ENCODE data around the gene LPIN1. TPM values are rescaled to one million over a fixed set of nuclear protein-coding genes. Genes with fewer than 3 reads are reported as not detected.
"Not testable (repeated sequence)": the region's sequence is repeated elsewhere in the genome, so short reads cannot be mapped to it uniquely, and the experiment has no call there.

Gene LPIN1
- total and polyA plus RNA-seq, 8 donors, result 16.4 to 47.2 (median 20.9) TPM

DNA sequence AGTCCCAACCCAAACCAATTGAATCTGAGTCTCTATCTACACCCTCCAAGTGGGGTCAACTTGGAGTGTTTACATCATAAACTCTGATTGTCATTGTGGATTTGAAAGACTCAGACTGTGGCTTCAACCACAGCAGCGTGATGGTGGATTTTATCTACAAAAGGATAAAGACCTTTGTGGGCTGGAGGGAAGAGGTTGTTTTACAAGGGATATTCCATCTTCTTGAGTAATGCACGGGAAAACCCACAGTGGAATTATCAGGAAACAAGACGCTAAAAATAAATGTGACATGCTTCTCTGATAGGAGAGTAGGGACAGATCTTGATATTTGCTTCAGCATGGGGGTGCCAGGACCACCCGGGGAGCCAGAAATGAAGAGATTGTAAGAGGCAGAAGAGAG, 93.5 kb downstream of the LPIN1 start:
- H3K9me3 ChIP-seq, result no peaks in the 10 kb centered on the region

DNA sequence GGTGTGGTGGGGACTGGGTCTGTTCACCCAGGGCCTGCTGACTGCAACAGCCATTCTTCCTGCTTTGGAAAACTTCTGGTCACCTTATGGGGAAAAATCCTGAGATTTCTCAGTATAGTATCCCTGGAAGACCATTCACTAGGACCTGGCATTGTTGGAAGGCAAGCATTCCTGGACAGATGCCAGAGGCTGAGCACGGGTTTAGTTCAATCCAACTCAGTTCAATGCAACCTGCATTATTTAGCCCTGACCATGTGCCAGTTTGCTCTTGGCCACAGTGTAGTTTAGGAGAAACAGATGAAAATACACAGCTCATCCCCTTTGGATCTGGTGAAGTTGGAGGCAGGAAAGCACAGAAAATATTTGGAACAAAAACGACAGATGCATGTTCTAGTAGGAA, 95.9 kb downstream of the LPIN1 start:
- no peaks in the 10 kb centered on the region for H3K4me1 ChIP-seq
- no peaks in the 10 kb centered on the region for H3K36me3 ChIP-seq
- no peak overlapping the region for H3K4me3 ChIP-seq
- TF ChIP-seq, protein P1, sequence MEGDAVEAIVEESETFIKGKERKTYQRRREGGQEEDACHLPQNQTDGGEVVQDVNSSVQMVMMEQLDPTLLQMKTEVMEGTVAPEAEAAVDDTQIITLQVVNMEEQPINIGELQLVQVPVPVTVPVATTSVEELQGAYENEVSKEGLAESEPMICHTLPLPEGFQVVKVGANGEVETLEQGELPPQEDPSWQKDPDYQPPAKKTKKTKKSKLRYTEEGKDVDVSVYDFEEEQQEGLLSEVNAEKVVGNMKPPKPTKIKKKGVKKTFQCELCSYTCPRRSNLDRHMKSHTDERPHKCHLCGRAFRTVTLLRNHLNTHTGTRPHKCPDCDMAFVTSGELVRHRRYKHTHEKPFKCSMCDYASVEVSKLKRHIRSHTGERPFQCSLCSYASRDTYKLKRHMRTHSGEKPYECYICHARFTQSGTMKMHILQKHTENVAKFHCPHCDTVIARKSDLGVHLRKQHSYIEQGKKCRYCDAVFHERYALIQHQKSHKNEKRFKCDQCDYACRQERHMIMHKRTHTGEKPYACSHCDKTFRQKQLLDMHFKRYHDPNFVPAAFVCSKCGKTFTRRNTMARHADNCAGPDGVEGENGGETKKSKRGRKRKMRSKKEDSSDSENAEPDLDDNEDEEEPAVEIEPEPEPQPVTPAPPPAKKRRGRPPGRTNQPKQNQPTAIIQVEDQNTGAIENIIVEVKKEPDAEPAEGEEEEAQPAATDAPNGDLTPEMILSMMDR (IDR thresholded peaks at IDR 0.05), result no peak
- DNase-seq, result no peak
- no peaks in the 10 kb centered on the region for H3K9me3 ChIP-seq
- ATAC-seq, result no peak
- intact Hi-C loops (cut with DNase I), result no loop called here
- peaks cover 0 to 13% of the 10 kb centered on the region in 2 donors for H3K27me3 ChIP-seq
- H3K27ac ChIP-seq, result no peak overlapping the region

More for the DNA sequence above, 93.5 kb downstream of the LPIN1 start:
- intact Hi-C loops (cut with DNase I), result no loop called here
- H3K27ac ChIP-seq, result no peak overlapping the region
- peaks cover 0 to 13% of the 10 kb centered on the region in 2 donors for H3K27me3 ChIP-seq
- DNase-seq, result no peak
- ATAC-seq, result no peak
- H3K4me3 ChIP-seq, result no peak overlapping the region
- H3K36me3 ChIP-seq, result no peaks in the 10 kb centered on the region
- no peaks in the 10 kb centered on the region for H3K4me1 ChIP-seq
- TF ChIP-seq, protein P1 (IDR thresholded peaks at IDR 0.05), result no peak

GRCh38 chr2:11844798-11845197, 98.4 kb downstream of the LPIN1 start:
- H3K4me3 ChIP-seq; DNase-seq; H3K4me1 ChIP-seq; H3K9me3 ChIP-seq; ATAC-seq; intact Hi-C loops (cut with DNase I); H3K27me3 ChIP-seq; H3K36me3 ChIP-seq; H3K27ac ChIP-seq: not testable (repeated sequence)

DNA sequence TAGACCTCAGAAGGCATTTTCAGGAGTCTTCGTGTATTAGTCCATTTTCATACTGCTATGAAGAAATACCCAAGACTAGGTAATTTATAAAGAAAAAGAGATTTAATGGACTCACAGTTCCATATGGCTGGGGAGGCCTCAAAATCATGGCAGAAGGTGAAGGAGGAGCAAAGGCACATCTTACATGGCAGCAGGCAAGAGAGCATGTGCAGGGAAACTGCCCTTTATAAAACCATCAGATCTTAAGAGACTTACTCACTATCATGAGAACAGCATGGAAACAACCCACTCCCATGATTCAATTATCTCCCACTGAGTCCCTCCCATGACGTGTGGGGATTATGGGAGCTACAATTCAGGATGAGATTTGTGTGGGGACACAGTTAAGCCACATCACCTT, 101.5 kb downstream of the LPIN1 start:
- H3K4me1 ChIP-seq; ATAC-seq; H3K27me3 ChIP-seq; H3K9me3 ChIP-seq; DNase-seq; H3K27ac ChIP-seq; H3K4me3 ChIP-seq; H3K36me3 ChIP-seq; intact Hi-C loops (cut with DNase I): not testable (repeated sequence)

DNA sequence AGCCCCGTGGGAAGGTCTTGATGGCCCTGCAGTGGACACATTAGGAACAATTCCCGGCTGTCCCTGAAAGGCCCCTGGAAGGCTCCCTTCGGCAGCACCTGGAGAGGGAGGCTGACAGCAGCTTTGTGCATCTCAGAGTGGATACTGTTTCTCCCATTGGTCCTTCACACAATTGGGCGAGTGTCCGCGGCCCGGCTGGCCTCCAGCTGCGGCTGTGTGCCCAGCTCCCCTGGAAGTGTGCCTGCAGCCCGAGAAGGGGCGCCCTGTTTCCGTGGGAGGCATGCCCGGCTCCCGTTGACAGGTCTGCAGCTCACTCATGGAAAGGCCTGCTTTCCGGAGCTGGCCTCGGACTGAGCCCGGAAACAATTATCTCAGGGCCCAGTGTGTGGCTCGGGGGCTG, 103.7 kb downstream of the LPIN1 start:
- Histone ChIP-seq H3K27ac (no peak overlapping the region), H3K4me3 (no peak overlapping the region), H3K4me1 (no peaks in the 10 kb centered on the region), H3K27me3 (no peaks in the 10 kb centered on the region), H3K36me3 (no peaks in the 10 kb centered on the region), H3K9me3 (peaks cover 0 to 6% of the 10 kb centered on the region in 2 donors)
- intact Hi-C loops (cut with DNase I), result no loop called here
- no peak for DNase-seq
- ATAC-seq, result no peak
- TF ChIP-seq, protein P1 (IDR thresholded peaks at IDR 0.05), result no peak

GRCh38 chr2:11852526-11853196, 106.2 kb downstream of the LPIN1 start:
- Histone ChIP-seq H3K4me3 (no peak overlapping the region), H3K27me3 (no peaks in the 10 kb centered on the region), H3K4me1 (no peaks in the 10 kb centered on the region), H3K9me3 (peaks cover 0 to 4% of the 10 kb centered on the region in 2 donors), H3K36me3 (no peaks in the 10 kb centered on the region), H3K27ac (no peak overlapping the region)
- DNase-seq (no peak), ATAC-seq (no peak)
- TF ChIP-seq, protein P1 (IDR thresholded peaks at IDR 0.05), result no peak
- intact Hi-C loops (cut with DNase I), result no loop called here
